Measurements from ENCODE around the gene TMEM167B. TPM values are rescaled to one million over a fixed set of nuclear protein-coding genes. Genes with fewer than 3 reads are reported as not detected.

Gene TMEM167B
- polyA plus RNA-seq, 2 donors: 7.7 to 14.7 TPM

GRCh38 chr1:109094871-109095270 is 4.3 kb downstream of the TMEM167B start:
- H3K27ac ChIP-seq (ENCODE audit: low read depth in 2 of 2, low read length in 1 of 2): no peak overlapping the region
- 87 to 90% methylated on average over 1 of the region's 1 CpG for WGBS, 2 donors

GRCh38 chr1:109095631-109096030 is 5.1 kb downstream of the TMEM167B start:
- 87 to 89% methylated on average over 1 of the region's 1 CpG for WGBS, 2 donors
- Histone ChIP-seq H3K4me3 (ENCODE audit: low read depth in 1 of 2, low read length in 2 of 2) (no peak overlapping the region), H3K27me3 (ENCODE audit: control insufficient read depth in 1 of 2, insufficient read depth in 2 of 2, low read length in 2 of 2) (no peaks in the 10 kb centered on the region), H3K9me3 (ENCODE audit: control insufficient read depth in 2 of 2, insufficient read depth in 1 of 2, low read depth in 1 of 2, low read length in 1 of 2) (no peaks in the 10 kb centered on the region), H3K36me3 (ENCODE audit: control insufficient read depth in 2 of 2, insufficient read depth in 2 of 2, low read length in 1 of 2) (peaks cover 0 to 4% of the 10 kb centered on the region in 2 donors), H3K4me1 (ENCODE audit: control insufficient read depth in 2 of 2, insufficient read depth in 2 of 2, low read length in 1 of 2) (no peaks in the 10 kb centered on the region), H3K27ac (ENCODE audit: low read depth in 2 of 2, low read length in 1 of 2) (peak overlapping the region; percentile 19 to 76)

More at GRCh38 chr1:109094871-109095270, 4.3 kb downstream of the TMEM167B start:
- no peaks in the 10 kb centered on the region for H3K4me1 ChIP-seq (ENCODE audit: control insufficient read depth in 2 of 2, insufficient read depth in 2 of 2, low read length in 1 of 2)
- H3K27me3 ChIP-seq (ENCODE audit: control insufficient read depth in 1 of 2, insufficient read depth in 2 of 2, low read length in 2 of 2): no peaks in the 10 kb centered on the region
- H3K9me3 ChIP-seq (ENCODE audit: control insufficient read depth in 2 of 2, insufficient read depth in 1 of 2, low read depth in 1 of 2, low read length in 1 of 2): no peaks in the 10 kb centered on the region
- peaks cover 0 to 4% of the 10 kb centered on the region in 2 donors for H3K36me3 ChIP-seq (ENCODE audit: control insufficient read depth in 2 of 2, insufficient read depth in 2 of 2, low read length in 1 of 2)
- no peak overlapping the region for H3K4me3 ChIP-seq (ENCODE audit: low read depth in 1 of 2, low read length in 2 of 2)

- Histone ChIP-seq H3K27me3 (ENCODE audit: control insufficient read depth in 1 of 2, insufficient read depth in 2 of 2, low read length in 2 of 2) (no peaks in the 10 kb centered on the region), H3K4me1 (ENCODE audit: control insufficient read depth in 2 of 2, insufficient read depth in 2 of 2, low read length in 1 of 2) (no peaks in the 10 kb centered on the region), H3K27ac (ENCODE audit: low read depth in 2 of 2, low read length in 1 of 2) (peak overlapping the region; percentile 3 to 76), H3K4me3 (ENCODE audit: low read depth in 1 of 2, low read length in 2 of 2) (no peak overlapping the region), H3K9me3 (ENCODE audit: control insufficient read depth in 2 of 2, insufficient read depth in 1 of 2, low read depth in 1 of 2, low read length in 1 of 2) (no peaks in the 10 kb centered on the region), H3K36me3 (ENCODE audit: control insufficient read depth in 2 of 2, insufficient read depth in 2 of 2, low read length in 1 of 2) (peaks cover 0 to 4% of the 10 kb centered on the region in 2 donors)
- 30 to 36% methylated on average over 1 of the region's 1 CpG for WGBS, 2 donors
Measured at GRCh38 chr1:109096120-109096519, 5.6 kb downstream of the TMEM167B start.

GRCh38 chr1:109099938-109100773 is 9.6 kb downstream of the TMEM167B start:
- peak overlapping the region; percentile 94 to 96 for H3K4me3 ChIP-seq (ENCODE audit: low read depth in 1 of 2, low read length in 2 of 2)
- no peaks in the 10 kb centered on the region for H3K27me3 ChIP-seq (ENCODE audit: control insufficient read depth in 1 of 2, insufficient read depth in 2 of 2, low read length in 2 of 2)
- H3K36me3 ChIP-seq (ENCODE audit: control insufficient read depth in 2 of 2, insufficient read depth in 2 of 2, low read length in 1 of 2): no peaks in the 10 kb centered on the region
- H3K27ac ChIP-seq (ENCODE audit: low read depth in 2 of 2, low read length in 1 of 2): peak overlapping the region; percentile 89 to 94
- no peaks in the 10 kb centered on the region for H3K9me3 ChIP-seq (ENCODE audit: control insufficient read depth in 2 of 2, insufficient read depth in 1 of 2, low read depth in 1 of 2, low read length in 1 of 2)
- no peaks in the 10 kb centered on the region for H3K4me1 ChIP-seq (ENCODE audit: control insufficient read depth in 2 of 2, insufficient read depth in 2 of 2, low read length in 1 of 2)
- 0% methylated on average over 77 of the region's 77 CpGs for WGBS, 2 donors

- no peaks in the 10 kb centered on the region for H3K27me3 ChIP-seq (ENCODE audit: control insufficient read depth in 1 of 2, insufficient read depth in 2 of 2, low read length in 2 of 2)
- no peaks in the 10 kb centered on the region for H3K4me1 ChIP-seq (ENCODE audit: control insufficient read depth in 2 of 2, insufficient read depth in 2 of 2, low read length in 1 of 2)
- no peaks in the 10 kb centered on the region for H3K36me3 ChIP-seq (ENCODE audit: control insufficient read depth in 2 of 2, insufficient read depth in 2 of 2, low read length in 1 of 2)
- H3K9me3 ChIP-seq (ENCODE audit: control insufficient read depth in 2 of 2, insufficient read depth in 1 of 2, low read depth in 1 of 2, low read length in 1 of 2): no peaks in the 10 kb centered on the region
- 86 to 91% methylated on average over 20 of the region's 20 CpGs for WGBS, 2 donors
- H3K27ac ChIP-seq (ENCODE audit: low read depth in 2 of 2, low read length in 1 of 2): peak overlapping the region in 1 of 2 donors; percentile 18
- H3K4me3 ChIP-seq (ENCODE audit: low read depth in 1 of 2, low read length in 2 of 2): no peak overlapping the region
Measured at GRCh38 chr1:109104364-109105151, 14.0 kb downstream of the TMEM167B start.

GRCh38 chr1:109105881-109106280 is 15.3 kb downstream of the TMEM167B start:
- 67 to 86% methylated on average over 4 of the region's 4 CpGs for WGBS, 2 donors

GRCh38 chr1:109107785-109108184 is 17.2 kb downstream of the TMEM167B start:
- no peaks in the 10 kb centered on the region for H3K36me3 ChIP-seq (ENCODE audit: control insufficient read depth in 2 of 2, insufficient read depth in 2 of 2, low read length in 1 of 2)

More at GRCh38 chr1:109105881-109106280, 15.3 kb downstream of the TMEM167B start:
- H3K4me1 ChIP-seq (ENCODE audit: control insufficient read depth in 2 of 2, insufficient read depth in 2 of 2, low read length in 1 of 2): no peaks in the 10 kb centered on the region
- H3K27me3 ChIP-seq (ENCODE audit: control insufficient read depth in 1 of 2, insufficient read depth in 2 of 2, low read length in 2 of 2): no peaks in the 10 kb centered on the region
- no peak overlapping the region for H3K27ac ChIP-seq (ENCODE audit: low read depth in 2 of 2, low read length in 1 of 2)
- H3K9me3 ChIP-seq (ENCODE audit: control insufficient read depth in 2 of 2, insufficient read depth in 1 of 2, low read depth in 1 of 2, low read length in 1 of 2): no peaks in the 10 kb centered on the region
- no peak overlapping the region for H3K4me3 ChIP-seq (ENCODE audit: low read depth in 1 of 2, low read length in 2 of 2)
- H3K36me3 ChIP-seq (ENCODE audit: control insufficient read depth in 2 of 2, insufficient read depth in 2 of 2, low read length in 1 of 2): no peaks in the 10 kb centered on the region

GRCh38 chr1:109109906-109110305 is 19.3 kb downstream of the TMEM167B start:
- peaks cover 4 to 7% of the 10 kb centered on the region in 2 donors for H3K4me1 ChIP-seq (ENCODE audit: control insufficient read depth in 2 of 2, insufficient read depth in 2 of 2, low read length in 1 of 2)
- WGBS, 2 donors: 59 to 67% methylated on average over 3 of the region's 3 CpGs
- no peaks in the 10 kb centered on the region for H3K36me3 ChIP-seq (ENCODE audit: control insufficient read depth in 2 of 2, insufficient read depth in 2 of 2, low read length in 1 of 2)
- H3K4me3 ChIP-seq (ENCODE audit: low read depth in 1 of 2, low read length in 2 of 2): no peak overlapping the region
- no peak overlapping the region for H3K27ac ChIP-seq (ENCODE audit: low read depth in 2 of 2, low read length in 1 of 2)
- no peaks in the 10 kb centered on the region for H3K9me3 ChIP-seq (ENCODE audit: control insufficient read depth in 2 of 2, insufficient read depth in 1 of 2, low read depth in 1 of 2, low read length in 1 of 2)
- H3K27me3 ChIP-seq (ENCODE audit: control insufficient read depth in 1 of 2, insufficient read depth in 2 of 2, low read length in 2 of 2): no peaks in the 10 kb centered on the region

More at GRCh38 chr1:109107785-109108184, 17.2 kb downstream of the TMEM167B start:
- no peak overlapping the region for H3K4me3 ChIP-seq (ENCODE audit: low read depth in 1 of 2, low read length in 2 of 2)
- no peaks in the 10 kb centered on the region for H3K9me3 ChIP-seq (ENCODE audit: control insufficient read depth in 2 of 2, insufficient read depth in 1 of 2, low read depth in 1 of 2, low read length in 1 of 2)
- 86 to 87% methylated on average over 7 of the region's 7 CpGs for WGBS, 2 donors
- H3K27ac ChIP-seq (ENCODE audit: low read depth in 2 of 2, low read length in 1 of 2): no peak overlapping the region
- H3K4me1 ChIP-seq (ENCODE audit: control insufficient read depth in 2 of 2, insufficient read depth in 2 of 2, low read length in 1 of 2): no peaks in the 10 kb centered on the region
- H3K27me3 ChIP-seq (ENCODE audit: control insufficient read depth in 1 of 2, insufficient read depth in 2 of 2, low read length in 2 of 2): no peaks in the 10 kb centered on the region

- no peaks in the 10 kb centered on the region for H3K36me3 ChIP-seq (ENCODE audit: control insufficient read depth in 2 of 2, insufficient read depth in 2 of 2, low read length in 1 of 2)
- WGBS, 2 donors: 57 to 65% methylated on average over 5 of the region's 5 CpGs
- no peak overlapping the region for H3K4me3 ChIP-seq (ENCODE audit: low read depth in 1 of 2, low read length in 2 of 2)
- no peaks in the 10 kb centered on the region for H3K9me3 ChIP-seq (ENCODE audit: control insufficient read depth in 2 of 2, insufficient read depth in 1 of 2, low read depth in 1 of 2, low read length in 1 of 2)
- H3K27ac ChIP-seq (ENCODE audit: low read depth in 2 of 2, low read length in 1 of 2): no peak overlapping the region
- peaks cover 4 to 7% of the 10 kb centered on the region in 2 donors for H3K4me1 ChIP-seq (ENCODE audit: control insufficient read depth in 2 of 2, insufficient read depth in 2 of 2, low read length in 1 of 2)
- no peaks in the 10 kb centered on the region for H3K27me3 ChIP-seq (ENCODE audit: control insufficient read depth in 1 of 2, insufficient read depth in 2 of 2, low read length in 2 of 2)
Measured at GRCh38 chr1:109111386-109112055, 21.0 kb downstream of the TMEM167B start.
